Measurements from ENCODE around the gene NSUN7. TPM values are rescaled to one million over a fixed set of nuclear protein-coding genes. Genes with fewer than 3 reads are reported as not detected.
A peak's percentile ranks its signal among the peaks of the same experiment; 100 is the strongest.

The NSUN7 gene
- total and polyA plus RNA-seq, 2 of the 13 experiments (the other 11 are each of a cell fraction or from before 2014, with no cell fraction given): 0.05 TPM; not detected in 1

GRCh38 chr4:40840985-40841571 lies 91.3 kb downstream of the NSUN7 start:
- Histone ChIP-seq H3K36me3 (replicated peaks in 1 of 2; ENCODE audit: control insufficient read depth in 1 of 2, insufficient read depth in 2 of 2, low read length in 2 of 2) (0 out of 5 replicates have a peak, but pooled peaks cover 1 to 5% of the 10 kb centered on the region in 2 experiments), H2AFZ (ENCODE audit: low read length) (no peak overlapping the region), H3K9ac (ENCODE audit: insufficient read depth, low read depth, low read length) (no peak overlapping the region), H3K27ac (ENCODE audit: extremely low read length, insufficient read depth, low read length) (no peak overlapping the region), H3K27me3 (ENCODE audit: control insufficient read depth in 1 of 2, insufficient read depth in 2 of 2, low read length in 2 of 2) (no peaks in the 10 kb centered on the region), H3K9me3 (ENCODE audit: low read length) (no peaks in the 10 kb centered on the region), H3K4me1 (ENCODE audit: insufficient read depth, low read length) (peaks cover 17% of the 10 kb centered on the region), H3K4me2 (ENCODE audit: low read depth, low read length) (no peak overlapping the region), H3K4me3 (replicated peaks in 1 of 3; ENCODE audit: insufficient read depth in 1 of 3, low read depth in 2 of 3, low read length in 3 of 3) (no peak overlapping the region), H4K20me1 (ENCODE audit: insufficient read depth, low read length) (no peaks in the 10 kb centered on the region), H3K79me2 (ENCODE audit: insufficient read depth, low read length) (no peaks in the 10 kb centered on the region)
- ATAC-seq (peak; percentile 89), DNase-seq (ENCODE audit: low spot score) (peak; percentile 70), FAIRE-seq (peak; percentile 79)
- WGBS (ENCODE audit: low lambda C conversion rate): 82% methylated on average over 7 of the region's 7 CpGs
- in situ Hi-C loops (cut with HindIII; ENCODE audit: extremely low pct_ligation_motif_present, low pct_unique_long_range_greater_than_20kb): no loop called here
- BruUV-seq (replicated peaks): no TSS peak
- ChIA-PET POLR2A (interaction anchor here (0.6 kb wide), 1 partner anchor 9 kb away, joined by 3 read pairs; no protein-coding TSS in a partner anchor), CTCF (ENCODE audit: low intra/inter-chr PET ratio, low total read pairs) (interaction anchor here (1.5 kb wide), 1 partner anchor 56 kb away, joined by 5 read pairs; no protein-coding TSS in a partner anchor)
- intact Hi-C loops (cut with micrococcal nuclease; ENCODE audit: unreplicated experiment): loop anchor here (1.0 kb wide), 1 partner anchor 56 kb away; no protein-coding TSS in a partner anchor
- 0 out of 2 replicates have a peak, but pooled peaks have one; percentile 26 for TF ChIP-seq ZBTB26 (CRISPR knock-in tag; IDR thresholded peaks at IDR 0.05; ENCODE audit: borderline replicate concordance)
- TF ChIP-seq HDAC2 (CRISPR knock-in tag; IDR thresholded peaks at IDR 0.05): peak; percentile 27; the same call in 1 of the 2 replicates
- TF ChIP-seq ZNF331 (CRISPR knock-in tag; IDR thresholded peaks at IDR 0.05): 0 out of 2 replicates have a peak, but pooled peaks have one; percentile 40
- peak; percentile 87 for TF ChIP-seq TEAD3 (CRISPR knock-in tag; optimal IDR thresholded peaks at IDR 0.05; ENCODE audit: borderline replicate concordance)
- TF ChIP-seq RERE (CRISPR knock-in tag; IDR thresholded peaks at IDR 0.05; ENCODE audit: low read depth): no peak
- 0 out of 2 replicates have a peak, but pooled peaks have one; percentile 22 for TF ChIP-seq POGZ (CRISPR knock-in tag; IDR thresholded peaks at IDR 0.05)
- TF ChIP-seq ZNF574 (CRISPR knock-in tag; IDR thresholded peaks at IDR 0.05): 0 out of 2 replicates have a peak, but pooled peaks have one; percentile 24
- peak; percentile 38; the same call in 1 of the 2 replicates for TF ChIP-seq ZMYM4 (CRISPR knock-in tag; IDR thresholded peaks at IDR 0.05)
- peak; percentile 78 for TF ChIP-seq ZBTB33 (CRISPR knock-in tag; IDR thresholded peaks at IDR 0.05)
- TF ChIP-seq NR2F6 (IDR thresholded peaks at IDR 0.05): no peak
- TF ChIP-seq NR2F6 (CRISPR knock-in tag; IDR thresholded peaks at IDR 0.05): 0 out of 2 replicates have a peak, but pooled peaks have one; percentile 16
- no peak for TF ChIP-seq PRPF4 (IDR thresholded peaks at IDR 0.05; ENCODE audit: low read depth, low read length, poor library complexity, severe bottlenecking)

Data from HepG2 (cell line).